HG03135 (cell line): ENCODE results near the gene ZPLD1.

Experiments used
- ATAC-seq: cut with Tn5 transposase; IDR thresholded peaks from one replicate; pipeline ENCODE4 v1.9.1; 2021; ENCODE audit warnings: mild to moderate bottlenecking, moderate library complexity; ENCODE audit not compliant: unreplicated experiment

The ZPLD1 gene

DNA sequence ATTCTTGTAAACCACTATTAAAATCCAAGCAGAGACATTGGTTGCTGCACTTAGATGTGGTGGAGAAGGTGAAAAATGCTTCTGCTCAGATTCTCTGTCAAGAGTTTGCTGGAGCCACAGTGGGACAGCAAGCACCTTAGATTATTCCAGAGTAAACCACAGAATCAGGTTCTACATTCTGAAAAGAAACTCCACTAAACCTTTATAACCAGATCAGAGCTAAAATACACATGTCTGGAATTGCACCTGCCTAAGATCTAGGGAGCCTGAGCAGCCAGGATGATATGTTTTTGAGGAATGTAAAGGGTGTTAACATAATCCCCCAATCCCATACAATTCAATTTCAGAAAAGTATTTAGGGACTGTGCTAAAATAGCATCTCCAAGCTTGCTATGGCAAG is at the start of gene ZPLD1:
Gene ZPLD1 (plus strand): TSS at position 301 of the 400 bp plus-strand sequence. CDS start 3,473 bp downstream, outside the sequence.
- no peak for ATAC-seq

DNA sequence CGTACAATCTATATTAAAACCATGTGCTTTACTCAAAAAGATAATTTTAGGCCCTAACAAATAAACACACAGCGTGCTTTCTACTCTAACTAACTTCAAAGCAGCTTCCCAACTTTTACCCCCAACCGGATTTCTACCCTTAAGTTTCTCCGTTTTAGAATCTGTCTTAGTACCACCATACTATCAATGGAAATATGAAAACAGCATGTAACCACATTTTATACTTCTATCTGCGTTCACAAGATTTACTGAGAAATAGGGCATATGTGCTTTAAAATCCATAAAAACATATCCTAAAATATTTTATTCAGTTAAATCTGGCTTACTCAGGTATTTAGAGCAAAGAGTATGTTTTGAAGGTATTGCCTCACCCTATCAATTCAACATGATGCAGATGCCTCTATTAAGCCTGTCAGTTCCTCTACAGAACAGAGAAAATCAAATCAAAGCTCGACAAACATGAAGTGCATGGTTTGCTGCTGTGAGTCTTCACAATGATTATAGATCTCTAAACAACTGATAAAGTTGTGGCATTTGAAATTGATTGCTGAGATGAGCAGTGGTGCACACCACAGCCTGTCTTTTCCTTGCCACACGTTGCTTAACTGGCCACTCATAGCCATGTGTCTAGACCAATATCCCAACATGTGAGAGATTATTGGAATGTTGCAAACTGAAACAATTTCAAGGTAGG is 44.5 kb upstream of the ZPLD1 start:
- no peak for ATAC-seq

DNA sequence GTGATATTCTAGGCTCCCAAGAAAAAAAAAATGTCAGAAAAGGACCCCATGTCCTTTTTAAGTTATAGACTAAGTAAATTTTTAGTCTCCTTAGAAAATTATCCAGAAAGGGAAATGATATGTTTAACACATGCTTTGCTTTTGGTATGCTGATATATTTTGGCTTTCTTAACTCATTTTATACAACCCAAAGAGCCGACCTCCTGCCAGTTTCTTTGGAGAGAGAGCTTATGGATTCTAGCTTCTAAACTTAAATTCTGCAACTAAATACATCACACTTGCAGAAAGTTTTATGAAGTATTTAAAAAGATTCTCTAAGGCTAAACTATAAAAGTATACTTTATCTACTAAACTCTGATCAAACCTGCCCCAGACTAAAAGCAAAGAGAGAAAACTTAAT is 43.9 kb upstream of the ZPLD1 start:
- ATAC-seq: no peak

DNA sequence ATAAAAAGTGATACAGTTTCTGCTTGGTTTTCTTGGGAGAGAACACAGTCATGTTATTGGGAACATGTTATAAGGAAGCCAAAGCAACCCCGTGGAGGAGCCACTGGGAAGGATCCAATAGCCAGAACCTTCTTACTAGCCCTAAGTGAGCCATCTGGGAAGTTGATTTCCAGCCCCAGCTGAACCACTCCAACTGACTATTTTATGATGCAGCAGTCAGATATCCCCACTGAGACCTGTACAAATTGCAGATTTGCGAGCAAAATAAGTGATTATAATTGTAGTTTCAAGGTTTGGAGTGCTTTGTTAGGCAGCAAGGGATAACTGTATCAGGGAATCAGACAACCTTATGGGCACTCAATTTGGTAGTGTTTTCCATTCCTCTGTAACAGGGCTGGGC is 43.3 kb upstream of the ZPLD1 start:
- ATAC-seq: no peak

DNA sequence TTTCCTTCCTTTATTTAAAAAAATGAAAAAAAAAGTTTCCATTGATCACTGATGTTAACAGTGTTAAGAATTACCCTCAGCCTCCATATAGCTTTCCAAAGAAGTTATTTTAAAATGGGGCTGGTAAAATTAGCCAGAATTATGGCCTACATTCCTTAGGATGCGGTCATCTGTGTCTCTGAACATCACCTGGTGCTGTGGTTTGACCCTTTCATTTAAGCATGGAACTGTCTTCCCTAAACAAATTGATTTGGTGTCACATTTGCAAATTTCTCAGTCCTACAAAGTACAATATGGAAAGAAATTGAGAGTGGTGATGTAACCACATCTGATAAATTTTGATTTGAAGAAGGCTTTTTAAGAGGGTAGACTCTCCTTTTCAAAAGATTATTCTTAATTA is 40.3 kb upstream of the ZPLD1 start:
- ATAC-seq: no peak

DNA sequence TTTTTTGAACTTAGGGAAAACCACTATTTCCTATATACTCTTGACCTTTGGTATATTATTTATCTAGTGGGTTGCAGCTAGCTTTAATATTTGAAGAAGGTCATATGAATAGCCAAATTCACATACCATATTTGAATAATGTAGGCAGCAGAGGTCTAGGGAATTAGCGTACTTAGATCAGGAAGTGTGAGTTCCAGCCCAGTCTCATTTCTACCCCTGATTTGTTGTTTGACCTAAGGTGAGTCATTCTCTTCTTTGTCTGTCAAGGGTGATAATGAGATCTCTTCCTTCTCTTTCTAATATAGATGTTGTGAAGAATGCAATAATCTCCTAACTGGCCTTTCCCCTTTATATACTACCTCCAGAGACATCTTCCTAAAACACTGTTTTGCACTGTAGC is 36.6 kb upstream of the ZPLD1 start:
- no peak for ATAC-seq

DNA sequence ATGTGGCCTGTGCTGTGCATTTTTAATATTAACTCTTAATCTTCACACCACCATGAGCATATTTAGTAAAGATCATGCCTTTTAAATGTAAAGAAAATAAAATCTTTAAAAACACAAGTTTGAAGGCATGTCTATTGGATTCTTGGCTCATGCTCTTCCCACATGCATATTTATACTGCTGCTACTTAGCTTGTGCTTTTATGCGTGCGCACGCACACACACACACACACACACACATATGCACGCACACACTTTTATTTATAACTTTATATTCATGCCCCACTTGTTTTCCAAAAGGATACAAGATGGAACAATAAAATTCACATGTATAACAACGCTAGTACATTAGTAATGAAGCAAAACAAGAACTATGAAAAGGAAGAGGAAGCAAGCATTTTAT is 36.1 kb upstream of the ZPLD1 start:
- ATAC-seq: no peak

DNA sequence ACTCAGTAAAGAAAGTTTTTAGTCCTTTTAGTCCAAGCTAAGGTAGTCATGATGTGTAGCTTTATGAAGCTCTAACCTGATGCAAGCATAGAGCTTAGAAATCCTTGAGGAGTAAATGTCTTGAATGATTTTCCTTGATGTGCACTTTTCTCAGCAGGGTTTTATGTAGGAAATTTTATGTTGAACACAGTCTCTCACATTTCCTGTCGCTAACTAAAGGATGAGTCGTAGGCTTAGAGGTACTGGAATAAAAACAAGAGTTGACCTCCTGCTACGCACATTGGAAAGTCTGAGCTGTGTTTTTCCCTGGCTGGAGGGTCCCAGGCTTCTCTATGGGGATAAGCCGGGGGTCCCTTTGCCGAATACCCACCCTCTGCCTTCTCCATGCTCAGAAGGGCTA is 34.7 kb upstream of the ZPLD1 start:
- no peak for ATAC-seq

DNA sequence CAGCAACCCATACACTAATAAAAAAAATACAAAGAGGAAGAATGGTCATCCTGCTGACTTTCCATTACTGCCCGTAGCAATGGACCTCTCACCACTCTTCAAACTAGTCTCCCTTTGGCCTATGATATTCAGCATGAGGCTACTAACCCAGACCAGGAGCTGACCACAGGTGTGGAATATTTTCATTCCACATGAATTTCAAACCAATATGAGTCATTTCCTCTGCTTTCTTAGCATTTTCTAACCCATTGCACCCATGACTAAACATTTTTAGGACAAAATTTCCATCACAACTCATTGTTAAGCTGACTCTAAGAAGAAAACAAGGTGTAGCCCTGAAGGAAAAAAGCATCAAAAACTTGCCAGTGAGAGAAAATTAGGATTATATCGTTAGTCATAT is 34.0 kb upstream of the ZPLD1 start:
- no peak for ATAC-seq

DNA sequence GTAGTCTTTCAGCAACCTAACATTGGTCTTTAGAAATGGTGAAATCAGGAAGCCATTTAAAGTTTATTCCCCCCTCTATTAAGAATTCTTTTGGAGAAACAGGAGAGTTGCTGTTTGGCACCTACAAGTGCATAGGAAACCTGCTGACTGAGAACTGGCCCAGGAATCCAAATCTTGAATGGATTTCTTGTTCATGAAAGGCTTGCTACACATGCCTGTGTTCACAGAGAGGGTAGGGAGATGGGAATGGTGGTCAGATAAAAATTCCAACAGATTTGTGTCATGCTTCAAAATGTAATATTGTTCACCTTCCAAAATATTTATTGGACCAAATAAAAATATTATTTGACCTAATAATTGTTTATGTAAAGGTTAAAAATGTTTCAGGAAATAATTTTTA is 24.2 kb upstream of the ZPLD1 start:
- no peak for ATAC-seq

DNA sequence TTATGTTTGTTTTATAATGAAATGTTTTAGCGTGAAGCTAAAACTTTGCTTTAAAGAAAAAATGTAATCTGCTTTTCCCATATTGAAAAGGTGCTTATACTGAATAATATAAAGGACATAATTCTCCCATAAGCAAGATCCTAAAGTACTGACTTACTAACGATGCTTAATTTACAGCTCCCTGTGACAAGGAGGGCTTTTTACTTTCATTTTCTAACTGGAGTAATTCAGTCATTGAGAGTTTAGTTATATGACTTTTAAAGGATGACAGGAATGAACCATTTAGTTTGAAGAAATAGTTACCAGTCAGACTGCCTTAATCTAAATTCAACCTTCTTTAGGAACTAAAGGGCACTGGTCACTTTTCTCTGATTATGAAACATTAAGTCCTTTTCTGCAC is 19.3 kb upstream of the ZPLD1 start:
- no peak for ATAC-seq

DNA sequence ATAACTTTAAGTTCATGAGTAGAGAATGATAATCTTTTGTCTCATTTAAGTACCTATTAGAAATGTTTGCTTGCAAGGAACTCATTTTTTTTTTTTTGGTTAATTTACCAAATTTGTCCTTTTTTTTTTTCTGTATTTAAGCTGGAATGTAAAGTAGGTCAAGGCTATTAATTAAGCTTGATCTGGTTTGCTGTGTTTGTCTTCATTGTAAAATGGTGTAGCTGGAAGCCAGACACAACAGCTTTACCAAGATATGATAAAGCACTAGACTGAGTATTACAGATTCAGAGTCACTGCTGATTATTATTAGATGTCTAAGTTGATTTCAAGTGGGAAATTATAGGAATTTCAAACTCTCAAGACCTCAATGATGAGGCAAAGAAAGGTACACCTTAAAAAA is 15.0 kb upstream of the ZPLD1 start:
- ATAC-seq: no peak

DNA sequence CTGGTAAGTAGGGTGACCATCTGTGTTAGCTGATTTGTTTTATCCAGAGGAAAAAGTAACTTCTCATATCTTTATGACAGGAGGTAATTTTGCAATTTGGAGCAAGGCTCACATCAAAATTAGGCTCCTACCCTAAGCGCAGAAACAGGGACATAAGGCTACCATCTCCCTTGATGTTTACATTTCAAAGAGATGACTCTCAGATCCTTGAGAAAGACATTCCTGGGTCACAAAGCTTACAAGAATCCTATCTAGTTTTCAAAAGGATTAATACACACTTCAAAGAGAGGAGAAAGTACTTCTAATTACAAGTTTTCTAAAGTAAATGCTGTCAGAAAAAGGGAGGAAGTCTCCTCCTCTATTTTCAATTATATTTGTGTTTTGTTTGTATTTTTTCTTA is 7.0 kb downstream of the ZPLD1 start:
- no peak for ATAC-seq

DNA sequence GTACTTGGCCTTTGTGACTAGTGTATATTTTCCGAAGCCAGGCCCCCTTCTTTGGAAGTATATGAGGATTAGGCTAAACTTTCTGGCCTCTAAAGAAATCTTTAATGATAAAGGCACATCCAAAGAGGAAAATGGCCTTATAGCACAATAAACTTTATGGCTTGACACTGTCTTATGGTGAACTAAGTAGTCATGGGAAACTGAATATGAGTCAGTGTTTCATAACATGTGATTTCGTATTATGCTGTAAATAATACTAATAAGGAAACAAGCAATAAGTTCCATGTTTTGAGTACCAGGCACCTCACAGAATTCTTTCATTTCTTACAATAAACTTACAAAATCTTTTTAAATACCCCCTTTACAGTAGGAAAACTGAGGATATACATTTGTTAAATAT is 8.2 kb downstream of the ZPLD1 start:
- no peak for ATAC-seq

DNA sequence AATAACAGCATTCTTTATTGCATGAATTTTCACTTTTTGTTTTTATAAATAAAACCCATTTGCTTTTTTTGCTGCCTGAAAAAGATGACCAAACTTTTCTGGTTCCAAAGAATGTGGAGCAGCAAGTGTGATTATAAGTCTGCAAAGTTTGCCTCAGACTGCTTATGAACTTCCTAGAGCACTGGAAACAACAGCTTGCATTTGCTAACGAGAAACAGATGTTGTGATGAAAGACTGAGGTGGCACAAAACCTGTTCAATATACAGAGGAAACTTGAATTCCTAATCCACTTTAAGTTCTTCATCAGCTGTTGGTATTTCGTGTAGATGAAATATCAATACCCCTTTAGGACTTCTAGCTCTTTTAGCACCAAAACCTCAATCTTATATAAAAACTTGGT is 9.3 kb downstream of the ZPLD1 start:
- ATAC-seq: no peak

DNA sequence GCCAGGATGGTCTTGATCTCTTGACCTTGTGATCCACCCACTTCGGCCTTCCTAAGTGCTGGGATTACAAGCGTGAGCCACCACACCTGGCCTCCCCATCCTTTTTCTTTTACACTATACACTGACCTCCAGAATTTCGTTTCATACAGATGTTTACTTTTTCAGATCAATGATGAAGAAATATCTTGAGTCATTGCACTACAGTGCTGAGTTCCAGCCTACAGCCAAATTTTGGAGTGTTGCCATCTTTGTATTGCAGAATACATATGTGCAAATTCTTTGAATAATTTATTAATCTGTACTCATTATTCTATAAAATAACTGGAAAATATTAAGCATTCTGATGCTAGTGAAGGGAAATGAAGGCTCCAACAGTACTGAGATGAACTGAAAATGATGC is 12.5 kb downstream of the ZPLD1 start:
- no peak for ATAC-seq

DNA sequence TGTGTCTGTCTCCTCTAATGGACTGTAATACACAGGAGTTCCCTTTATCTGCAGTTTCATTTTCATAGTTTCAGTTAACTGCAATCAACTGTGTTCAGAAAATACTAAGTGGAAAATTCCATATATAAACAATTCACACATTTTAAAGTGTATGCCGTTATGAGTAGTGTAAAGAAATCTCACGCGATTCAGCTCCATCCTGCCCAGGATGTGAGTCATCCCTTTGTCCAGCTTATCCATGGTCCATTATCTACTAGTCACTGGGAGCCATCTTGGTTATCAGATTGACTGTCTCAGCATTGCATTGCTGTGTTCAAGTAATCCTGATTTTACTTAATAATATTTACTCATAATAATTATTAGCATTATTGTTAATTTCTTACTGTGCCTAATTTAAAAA is 14.5 kb downstream of the ZPLD1 start:
- no peak for ATAC-seq

DNA sequence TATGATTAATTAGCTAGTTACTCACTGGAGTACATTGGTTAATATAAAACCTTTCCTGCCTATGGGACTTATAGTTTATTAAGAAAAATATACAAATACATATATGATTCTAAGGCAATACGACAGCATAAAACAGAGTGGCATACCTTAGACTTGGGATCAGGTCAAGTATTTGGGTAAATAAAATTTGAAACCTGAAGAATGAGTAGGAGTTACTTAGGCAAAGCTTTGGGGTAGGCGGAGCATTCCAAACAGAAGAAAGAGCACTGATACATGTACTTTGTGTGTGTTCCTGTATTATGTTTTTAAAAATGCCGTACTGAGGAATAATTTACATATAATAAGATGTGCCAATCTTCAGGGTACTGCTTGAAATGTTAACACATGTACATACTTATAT is 15.1 kb downstream of the ZPLD1 start:
- ATAC-seq: no peak

DNA sequence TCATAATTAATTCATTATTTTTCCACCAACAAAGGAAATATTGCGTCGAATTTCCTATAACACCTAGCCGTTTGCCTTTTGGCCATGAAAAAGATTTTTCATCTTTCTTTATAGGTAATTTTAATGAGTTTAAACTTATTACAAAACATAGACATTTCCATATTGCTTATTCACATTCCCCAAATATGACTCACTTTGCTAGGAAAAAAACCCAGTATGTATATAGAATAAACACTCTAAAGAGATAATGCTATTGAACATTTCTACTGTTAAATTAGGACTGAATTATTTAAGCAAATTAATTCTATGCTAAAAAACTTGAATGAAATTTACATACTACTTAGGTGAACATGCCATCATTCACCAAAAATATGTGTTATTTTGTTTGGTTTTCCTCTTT is 16.2 kb downstream of the ZPLD1 start:
- ATAC-seq: no peak

DNA sequence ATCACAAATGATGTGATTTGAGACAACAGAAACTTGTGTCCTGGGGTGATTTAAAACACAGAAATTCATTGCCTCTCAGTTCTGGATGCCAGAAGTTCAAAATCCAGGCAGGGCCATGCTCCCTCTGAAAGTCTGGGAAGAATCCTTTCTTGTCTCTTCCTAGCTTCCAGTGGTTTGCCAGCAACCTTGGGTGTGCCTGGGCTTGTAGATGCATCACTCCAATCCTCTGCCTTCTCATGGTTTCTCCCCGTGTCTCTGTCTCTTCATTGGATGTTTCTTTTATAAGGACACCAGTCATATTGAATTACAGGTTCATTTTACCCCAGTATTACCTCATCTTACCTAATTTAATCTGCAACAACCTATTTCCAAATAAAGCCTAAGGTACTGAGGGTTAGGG is 16.7 kb downstream of the ZPLD1 start:
- ATAC-seq: no peak

DNA sequence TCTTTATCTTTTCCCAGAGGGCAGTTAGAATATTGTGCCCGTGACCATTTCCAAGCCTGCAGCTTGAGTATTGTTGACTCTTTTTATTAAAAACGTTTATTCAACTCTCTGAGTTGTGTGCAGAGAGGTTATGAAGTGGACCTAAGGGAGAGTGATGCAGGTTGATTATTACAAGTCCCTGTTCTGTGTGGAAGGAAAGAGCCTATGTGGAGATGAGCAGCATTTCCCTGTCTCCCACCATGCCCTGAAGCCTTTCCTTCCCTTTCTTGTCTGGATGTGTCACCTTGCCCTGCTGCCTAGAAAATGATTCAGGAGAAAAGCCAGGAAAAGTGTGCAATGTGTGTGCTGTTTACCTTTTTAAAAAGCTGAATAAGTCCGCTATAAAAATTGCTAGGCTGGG is 19.4 kb downstream of the ZPLD1 start:
- no peak for ATAC-seq

DNA sequence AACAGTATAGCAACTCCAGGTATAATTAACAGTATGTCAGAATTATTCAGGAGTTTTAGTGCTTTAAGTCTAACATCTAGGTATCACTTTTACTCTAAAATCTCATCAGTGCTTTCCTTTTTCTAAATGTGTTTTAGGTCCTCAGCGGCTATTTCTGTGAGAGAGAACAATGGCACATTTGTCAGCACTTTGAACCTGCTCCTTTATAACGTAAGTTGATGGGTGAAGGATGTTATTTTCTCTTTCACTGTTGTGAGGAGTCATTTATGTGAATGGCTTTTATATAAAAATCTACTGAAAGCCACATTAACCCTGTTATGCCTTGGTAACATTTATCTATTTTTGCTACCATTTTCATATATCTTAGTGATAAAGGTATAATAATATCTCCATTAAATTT is 22.8 kb downstream of the ZPLD1 start:
- ATAC-seq: no peak

DNA sequence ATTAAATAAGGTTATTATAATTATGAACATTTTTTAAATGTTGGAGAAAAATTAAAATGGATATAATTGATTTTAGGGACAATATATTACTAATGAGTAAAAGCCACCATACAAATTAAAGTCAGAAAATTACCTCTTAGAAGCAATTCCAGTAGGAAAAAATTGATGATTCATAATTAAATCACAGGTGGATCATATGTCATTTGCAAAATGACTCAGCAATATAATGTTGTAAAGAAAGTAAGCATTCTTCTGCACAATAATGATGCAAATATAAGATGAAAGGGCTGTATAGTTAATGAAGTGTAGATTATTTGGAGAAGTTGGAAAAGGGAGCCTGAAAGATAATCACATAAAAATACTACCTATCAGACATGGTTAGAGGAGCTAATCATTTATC is 25.8 kb downstream of the ZPLD1 start:
- ATAC-seq: no peak

DNA sequence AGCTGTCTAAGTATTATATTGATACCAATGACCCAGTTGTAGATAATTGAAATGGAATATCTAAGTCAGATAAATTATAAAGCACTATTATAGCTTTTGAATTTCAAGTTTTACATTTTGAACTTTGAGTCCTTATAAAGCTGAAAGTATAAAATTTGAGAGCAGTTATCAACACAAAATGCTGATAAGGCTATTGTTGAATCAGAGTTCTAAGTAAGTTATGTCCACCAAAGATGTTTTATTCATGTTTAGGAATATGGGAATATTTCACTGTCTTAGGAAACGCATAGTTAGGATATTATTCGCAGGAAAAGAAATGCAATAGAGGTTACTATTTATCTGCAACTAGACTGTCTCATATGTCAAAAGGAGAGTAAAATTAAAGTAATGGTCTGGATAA is 29.4 kb downstream of the ZPLD1 start:
- no peak for ATAC-seq
